ENCODE results near the gene NMT2. TPM values are rescaled to one million over a fixed set of nuclear protein-coding genes. Genes with fewer than 3 reads are reported as not detected.

Gene NMT2
- total RNA-seq, 1 experiment from 2014 or later = 26.1 TPM

- BruUV-seq (replicated peaks) = no TSS peak
- Histone ChIP-seq H3K27me3 (ENCODE audit: insufficient read depth, low read length) (no peaks in the 10 kb centered on the region), H3K9me2 (ENCODE audit: insufficient read depth) (no peaks in the 10 kb centered on the region), H3K27ac (ENCODE audit: low read depth, low read length) (no peak overlapping the region), H3K9ac (ENCODE audit: low read length) (no peak overlapping the region), H3K4me3 (replicated peaks in 1 of 2; ENCODE audit: low read depth in 1 of 2, low read length in 2 of 2) (no peak overlapping the region), H3K36me3 (ENCODE audit: control insufficient read depth in 1 of 2, insufficient read depth in 2 of 2, low read length in 2 of 2) (no peaks in the 10 kb centered on the region), H3K79me2 (ENCODE audit: insufficient read depth, low read length) (no peaks in the 10 kb centered on the region), H3K9me3 (ENCODE audit: control insufficient read depth in 1 of 2, insufficient read depth in 1 of 2, low read depth in 1 of 2, low read length in 2 of 2) (no peaks in the 10 kb centered on the region), H2AFZ (ENCODE audit: low read depth, low read length, poor library complexity, severe bottlenecking) (no peak overlapping the region), H3K4me1 (ENCODE audit: control insufficient read depth in 1 of 2, insufficient read depth in 2 of 2, low read length in 2 of 2) (no peaks in the 10 kb centered on the region), H3K4me2 (ENCODE audit: low read length) (no peak overlapping the region), H4K20me1 (ENCODE audit: insufficient read depth) (no peaks in the 10 kb centered on the region)
- CTCF ChIA-PET = no interaction called here
- RAD21 ChIA-PET (ENCODE audit: low non-redundant PET in 1 of 2, low total read pairs in 2 of 2, uncharacterized antibody in 2 of 2, unreplicated experiment in 2 of 2) = no interaction called here
- intact Hi-C loops (cut with micrococcal nuclease) = no loop called here
- POLR2A ChIA-PET = no interaction called here
- no peak for TF ChIP-seq SRF (IDR thresholded peaks at IDR 0.05; ENCODE audit: low read depth)
- no peak for TF ChIP-seq ZBTB33 (IDR thresholded peaks at IDR 0.05; ENCODE audit: extremely low read depth, insufficient replicate concordance, low read length)
- TF ChIP-seq ELF1 (IDR thresholded peaks at IDR 0.05; ENCODE audit: borderline replicate concordance, low read depth) = no peak
- no peak for TF ChIP-seq YY1 (IDR thresholded peaks at IDR 0.05; ENCODE audit: extremely low read depth, insufficient replicate concordance, low read depth, low read length)
- no peak for TF ChIP-seq RAD21 (IDR thresholded peaks at IDR 0.05; ENCODE audit: low read depth)
- TF ChIP-seq, protein P1, sequence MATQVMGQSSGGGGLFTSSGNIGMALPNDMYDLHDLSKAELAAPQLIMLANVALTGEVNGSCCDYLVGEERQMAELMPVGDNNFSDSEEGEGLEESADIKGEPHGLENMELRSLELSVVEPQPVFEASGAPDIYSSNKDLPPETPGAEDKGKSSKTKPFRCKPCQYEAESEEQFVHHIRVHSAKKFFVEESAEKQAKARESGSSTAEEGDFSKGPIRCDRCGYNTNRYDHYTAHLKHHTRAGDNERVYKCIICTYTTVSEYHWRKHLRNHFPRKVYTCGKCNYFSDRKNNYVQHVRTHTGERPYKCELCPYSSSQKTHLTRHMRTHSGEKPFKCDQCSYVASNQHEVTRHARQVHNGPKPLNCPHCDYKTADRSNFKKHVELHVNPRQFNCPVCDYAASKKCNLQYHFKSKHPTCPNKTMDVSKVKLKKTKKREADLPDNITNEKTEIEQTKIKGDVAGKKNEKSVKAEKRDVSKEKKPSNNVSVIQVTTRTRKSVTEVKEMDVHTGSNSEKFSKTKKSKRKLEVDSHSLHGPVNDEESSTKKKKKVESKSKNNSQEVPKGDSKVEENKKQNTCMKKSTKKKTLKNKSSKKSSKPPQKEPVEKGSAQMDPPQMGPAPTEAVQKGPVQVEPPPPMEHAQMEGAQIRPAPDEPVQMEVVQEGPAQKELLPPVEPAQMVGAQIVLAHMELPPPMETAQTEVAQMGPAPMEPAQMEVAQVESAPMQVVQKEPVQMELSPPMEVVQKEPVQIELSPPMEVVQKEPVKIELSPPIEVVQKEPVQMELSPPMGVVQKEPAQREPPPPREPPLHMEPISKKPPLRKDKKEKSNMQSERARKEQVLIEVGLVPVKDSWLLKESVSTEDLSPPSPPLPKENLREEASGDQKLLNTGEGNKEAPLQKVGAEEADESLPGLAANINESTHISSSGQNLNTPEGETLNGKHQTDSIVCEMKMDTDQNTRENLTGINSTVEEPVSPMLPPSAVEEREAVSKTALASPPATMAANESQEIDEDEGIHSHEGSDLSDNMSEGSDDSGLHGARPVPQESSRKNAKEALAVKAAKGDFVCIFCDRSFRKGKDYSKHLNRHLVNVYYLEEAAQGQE (IDR thresholded peaks at IDR 0.05; ENCODE audit: low read depth) = no peak
- TF ChIP-seq SIN3A (IDR thresholded peaks at IDR 0.05; ENCODE audit: low read depth) = no peak
- no peak for TF ChIP-seq ATF3 (IDR thresholded peaks at IDR 0.05)
- TF ChIP-seq CTCF (IDR thresholded peaks at IDR 0.05 in 2 of 3, conservative IDR thresholded peaks at IDR 0.05 in 1 of 3; ENCODE audit: borderline replicate concordance in 1 of 3, insufficient read depth in 1 of 3, low read depth in 2 of 3, low read length in 2 of 3) = no peak
- no peak for TF ChIP-seq EGR1 (IDR thresholded peaks at IDR 0.05; ENCODE audit: low read depth)
- TF ChIP-seq, protein P2, sequence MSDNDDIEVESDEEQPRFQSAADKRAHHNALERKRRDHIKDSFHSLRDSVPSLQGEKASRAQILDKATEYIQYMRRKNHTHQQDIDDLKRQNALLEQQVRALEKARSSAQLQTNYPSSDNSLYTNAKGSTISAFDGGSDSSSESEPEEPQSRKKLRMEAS (IDR thresholded peaks at IDR 0.05) = no peak
- TF ChIP-seq ZNF274 (IDR thresholded peaks at IDR 0.05; ENCODE audit: low read depth, low read length) = no peak
- TF ChIP-seq POLR2AphosphoS5 (IDR thresholded peaks at IDR 0.05; ENCODE audit: low read depth, low read length) = no peak
- no peak for TF ChIP-seq EZH2 (IDR thresholded peaks at IDR 0.05)
- no peak for TF ChIP-seq SP1 (IDR thresholded peaks at IDR 0.05; ENCODE audit: low read depth)
- TF ChIP-seq CEBPB (IDR thresholded peaks at IDR 0.05; ENCODE audit: low read depth) = no peak
- no peak for TF ChIP-seq POLR2A (IDR thresholded peaks at IDR 0.05; ENCODE audit: borderline replicate concordance, extremely low read depth, insufficient read depth, insufficient read length)
- no peak for TF ChIP-seq TCF7L2 (IDR thresholded peaks at IDR 0.05; ENCODE audit: borderline replicate concordance, extremely low read depth, insufficient read depth, insufficient read length)
- TF ChIP-seq CBX3 (IDR thresholded peaks at IDR 0.05; ENCODE audit: low read depth) = no peak
- no peak for TF ChIP-seq FOSL1 (IDR thresholded peaks at IDR 0.05; ENCODE audit: low read depth)
- DNase-seq (ENCODE audit: low read depth, low spot score) (no peak), ATAC-seq (no peak)
Observed at GRCh38 chr10:15188603-15189002, 20.1 kb upstream of the NMT2 start.
